NCI-H2107 treated with DMSO at 0.1 percent for 48 hours (cell line): Measurements from ENCODE around the gene PLK3.
"Not testable (repeated sequence)": the region's sequence is repeated elsewhere in the genome, so short reads cannot be mapped to it uniquely, and the experiment has no call there.

ENCODE experiments used
- DNase-seq: peaks from one replicate; lab custom pipeline; 2025; ENCODE audit not compliant: unreplicated experiment; lab: John Stamatoyannopoulos, UW

Gene PLK3

GRCh38 chr1:44827197-44828002 is 27.2 kb downstream of the PLK3 start:
- no peak for DNase-seq

GRCh38 chr1:44828003-44828651 is 27.9 kb downstream of the PLK3 start:
- no peak for DNase-seq

- no peak for DNase-seq
Measured at GRCh38 chr1:44828841-44829440, 28.8 kb downstream of the PLK3 start.

DNA sequence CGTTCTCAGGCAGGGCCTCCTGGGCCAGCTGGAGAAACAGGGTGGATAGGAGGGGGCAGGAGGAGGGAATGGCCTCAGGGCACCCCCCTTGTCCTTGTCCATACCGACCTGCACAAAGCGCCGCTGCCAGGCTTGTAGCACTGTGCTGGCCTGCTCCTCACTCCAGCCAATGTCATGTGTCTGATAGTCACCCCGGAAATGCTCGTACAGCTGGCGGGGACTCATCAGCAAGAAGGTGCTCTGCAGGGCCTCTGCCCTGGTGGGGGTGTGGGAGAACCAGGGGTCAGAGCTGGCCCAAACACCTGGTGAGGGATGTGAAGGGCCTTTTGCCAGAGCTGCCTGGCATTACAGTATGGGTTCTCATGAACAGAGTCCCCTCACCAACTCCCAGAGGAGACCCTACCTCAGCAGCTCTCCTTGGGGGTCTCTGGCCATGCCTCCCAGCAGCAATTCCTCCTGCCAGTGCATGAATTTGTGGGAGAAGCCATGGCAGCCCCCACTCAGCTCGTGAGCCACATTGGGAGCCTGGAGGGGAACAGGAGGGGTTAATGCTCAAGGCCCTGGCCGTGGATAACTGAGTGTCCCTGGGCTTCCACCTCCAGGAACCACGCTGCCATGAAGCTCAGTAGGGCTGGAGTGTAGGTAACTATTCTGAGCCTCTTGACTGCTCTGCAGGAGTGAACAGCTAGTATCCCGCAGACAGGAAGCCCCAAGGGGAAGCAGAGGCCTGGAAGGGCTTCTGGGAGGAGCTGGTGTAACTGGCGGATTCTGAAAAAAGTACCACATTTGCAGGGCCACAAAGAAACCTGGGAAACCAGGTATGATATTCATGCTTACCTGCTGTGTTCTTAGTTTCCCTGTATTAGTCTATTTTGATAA is 29.6 kb downstream of the PLK3 start:
- no peak for DNase-seq

DNA sequence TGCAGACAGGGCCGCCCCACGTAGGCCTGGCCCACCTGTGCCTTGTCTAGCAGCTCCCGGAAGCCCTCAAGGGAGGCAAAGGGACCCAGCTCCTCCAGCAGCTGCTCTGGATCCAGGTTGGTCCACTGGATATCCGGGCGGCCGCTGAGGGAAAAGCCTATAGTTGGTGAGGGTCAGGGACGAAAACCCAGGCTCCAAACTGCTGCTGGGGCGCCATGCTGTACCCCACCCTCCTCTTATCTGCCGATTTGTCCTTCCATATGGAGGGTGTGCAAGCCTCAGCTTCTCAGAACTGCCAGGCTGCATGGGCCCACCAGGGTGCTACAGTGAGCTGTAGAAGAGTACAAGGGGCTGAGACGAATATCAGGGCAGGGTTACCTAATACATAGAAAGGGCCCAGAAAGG is 30.7 kb downstream of the PLK3 start:
- DNase-seq, result no peak

DNA sequence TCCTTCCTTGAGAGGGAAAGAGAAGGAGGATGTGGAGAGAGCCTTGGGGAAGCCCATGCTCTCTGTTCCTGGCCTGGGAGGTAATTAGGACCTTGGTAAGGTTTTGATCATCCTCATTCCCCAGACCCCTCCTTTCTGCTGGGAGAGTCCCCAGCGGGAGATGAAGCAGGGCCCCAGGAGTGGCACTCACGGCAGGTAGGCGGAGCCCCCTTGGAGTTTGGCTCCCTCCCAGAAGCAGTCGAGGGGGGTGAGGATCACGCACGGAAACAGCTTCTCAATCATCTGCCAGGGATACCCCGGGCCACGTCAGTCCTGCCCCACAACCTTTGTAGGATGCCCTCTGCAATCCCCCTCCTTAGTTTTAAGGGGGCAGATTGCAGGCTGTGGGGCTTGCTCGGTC is 31.3 kb downstream of the PLK3 start:
- no peak for DNase-seq

- DNase-seq, result no peak
Measured at GRCh38 chr1:44832056-44832705, 32.0 kb downstream of the PLK3 start.

DNA sequence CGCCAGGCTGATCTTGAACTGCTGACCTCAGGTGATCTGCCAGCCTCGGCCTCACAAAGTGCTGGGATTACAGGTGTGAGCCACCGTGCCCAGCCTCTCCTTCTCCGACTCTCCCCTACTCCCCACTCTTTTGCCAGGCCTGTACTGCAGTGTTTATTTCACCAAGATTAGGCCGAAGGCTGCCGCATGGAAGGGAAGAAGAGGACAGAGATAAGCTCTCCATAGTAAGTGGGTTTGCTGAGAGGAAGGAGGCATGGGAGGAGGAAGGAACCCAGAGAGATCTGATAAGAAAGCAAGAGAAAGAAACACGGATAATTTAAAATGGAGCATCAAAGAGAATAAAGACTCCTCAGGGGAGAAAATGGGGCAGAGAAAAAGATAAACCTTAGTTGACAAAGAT is 34.2 kb downstream of the PLK3 start:
- no peak for DNase-seq

GRCh38 chr1:44835738-44836675 is 35.8 kb downstream of the PLK3 start:
- peak; percentile 56 for DNase-seq

- DNase-seq, result not testable (repeated sequence)
Measured at GRCh38 chr1:44838294-44838693, 38.1 kb downstream of the PLK3 start.

- no peak for DNase-seq
Measured at GRCh38 chr1:44839576-44839975, 39.4 kb downstream of the PLK3 start.

- DNase-seq, result no peak
Measured at GRCh38 chr1:44842486-44842861, 42.3 kb downstream of the PLK3 start.

DNA sequence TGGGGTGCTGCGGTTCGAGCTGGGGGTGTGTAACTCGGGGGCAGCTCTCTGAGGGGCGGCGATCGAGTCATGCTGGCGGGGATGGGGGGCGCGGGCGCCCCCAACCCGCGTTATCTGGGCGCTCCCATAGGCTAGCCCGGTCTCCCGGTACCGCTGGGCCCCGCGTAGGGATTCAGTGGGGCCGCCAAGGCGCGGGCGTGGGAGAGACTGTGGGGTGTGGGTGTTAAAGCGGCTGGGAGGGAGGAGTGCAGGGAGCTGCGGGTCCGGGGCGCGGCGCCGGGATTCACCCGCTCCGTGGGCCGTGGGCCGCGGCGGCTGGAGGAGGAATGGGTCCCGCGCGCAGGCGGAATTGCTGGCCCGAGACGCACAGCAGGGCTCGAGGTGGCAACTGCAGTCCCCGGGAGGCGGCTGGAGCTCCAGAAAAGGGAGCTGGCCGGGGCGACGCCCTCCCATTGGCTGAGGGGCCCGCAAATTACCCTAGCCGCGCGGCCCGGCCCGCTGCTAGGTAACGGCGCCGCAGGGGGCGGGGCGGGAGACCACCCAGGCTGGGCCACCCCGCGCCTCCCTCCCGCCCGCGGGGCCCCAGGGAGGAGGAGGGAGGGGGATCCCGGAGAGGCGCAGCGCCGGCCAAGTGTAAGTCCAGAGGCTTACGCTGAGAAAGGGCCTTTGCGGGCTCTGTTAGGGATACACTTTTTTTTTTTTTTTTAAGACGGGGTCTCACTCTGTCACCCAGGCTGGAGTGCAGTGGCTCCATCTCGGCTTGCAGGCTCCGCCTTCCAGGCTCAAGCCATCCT is 42.9 kb downstream of the PLK3 start, which contains the start of gene PTCH2:
Gene PTCH2 (minus strand): TSS at position 392 of the 794 bp plus-strand sequence. CDS start 321 bp downstream, at position 71.
- no peak for DNase-seq

DNA sequence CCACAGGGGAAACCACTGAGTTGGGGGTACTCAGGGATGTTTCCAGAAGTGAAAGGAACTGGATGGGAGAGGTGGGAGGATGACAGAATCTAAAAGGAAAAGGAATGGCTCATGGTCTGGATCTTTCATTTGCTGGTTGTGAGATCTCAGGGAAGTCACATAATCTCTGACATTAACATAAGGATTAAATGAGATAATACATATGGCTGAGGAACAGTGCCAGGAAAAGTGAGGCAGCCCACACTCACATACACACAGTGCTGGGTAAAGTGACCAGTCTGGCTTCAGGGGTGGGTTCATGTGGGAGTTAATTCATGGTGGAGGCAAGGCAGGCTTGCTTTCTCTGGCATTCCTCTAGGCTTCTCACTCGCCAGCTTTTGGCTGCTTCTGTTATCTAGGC is 46.8 kb downstream of the PLK3 start:
- DNase-seq, result no peak

DNA sequence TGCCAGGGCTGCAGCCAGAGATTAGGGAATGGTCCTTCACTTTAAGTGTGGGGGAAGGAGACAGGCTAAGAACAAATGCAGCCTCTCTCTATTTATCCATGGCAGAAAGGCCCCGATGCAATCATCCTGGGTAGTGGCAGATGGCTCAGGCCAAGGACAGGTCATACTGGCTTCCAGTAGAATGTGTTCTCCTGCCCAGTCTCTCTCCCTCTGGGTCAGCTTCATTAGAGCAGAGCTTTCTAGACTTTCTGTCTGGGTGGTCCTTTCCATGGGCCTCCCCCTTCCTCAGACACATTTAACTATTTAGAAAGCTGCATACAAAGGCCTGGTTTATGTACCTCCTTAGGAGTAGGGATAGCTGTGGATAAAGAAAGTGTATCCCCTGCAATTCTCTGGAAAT is 47.7 kb downstream of the PLK3 start:
- no peak for DNase-seq

DNA sequence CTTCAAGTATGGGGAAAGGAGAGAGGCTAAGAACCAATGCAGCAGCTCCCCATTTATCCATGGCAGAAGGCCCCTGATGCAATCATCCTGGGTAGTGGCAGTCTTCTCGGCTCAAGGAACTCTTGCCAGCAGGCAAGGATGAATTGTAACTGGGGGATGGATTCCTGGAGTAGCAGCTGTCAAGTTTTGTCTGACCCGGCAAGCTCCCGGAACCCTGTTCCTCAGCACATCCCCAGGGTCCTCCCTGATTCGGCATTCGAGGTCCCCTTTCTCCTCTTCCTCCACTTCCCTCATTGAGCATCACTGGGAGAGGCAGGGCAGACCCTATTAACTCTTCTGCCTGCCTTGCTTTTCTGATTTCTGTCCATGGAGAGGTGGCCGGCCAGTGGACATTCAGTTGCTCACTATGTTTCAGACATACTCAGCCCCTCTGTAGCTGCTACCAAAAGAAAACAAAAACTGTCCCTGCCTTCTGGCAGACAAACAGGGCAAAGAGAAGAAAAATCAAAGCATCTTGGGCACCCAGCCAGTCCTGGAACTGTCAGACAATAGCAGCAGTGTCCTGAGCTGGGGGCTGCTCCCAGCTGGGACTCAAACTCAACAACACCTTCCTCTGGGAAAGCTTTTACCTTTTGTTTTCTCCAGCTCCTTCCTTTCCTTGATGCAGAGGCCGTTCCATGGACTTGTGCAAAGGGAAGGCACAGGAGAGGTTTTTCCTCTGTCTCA is 48.4 kb downstream of the PLK3 start:
- DNase-seq, result no peak

DNA sequence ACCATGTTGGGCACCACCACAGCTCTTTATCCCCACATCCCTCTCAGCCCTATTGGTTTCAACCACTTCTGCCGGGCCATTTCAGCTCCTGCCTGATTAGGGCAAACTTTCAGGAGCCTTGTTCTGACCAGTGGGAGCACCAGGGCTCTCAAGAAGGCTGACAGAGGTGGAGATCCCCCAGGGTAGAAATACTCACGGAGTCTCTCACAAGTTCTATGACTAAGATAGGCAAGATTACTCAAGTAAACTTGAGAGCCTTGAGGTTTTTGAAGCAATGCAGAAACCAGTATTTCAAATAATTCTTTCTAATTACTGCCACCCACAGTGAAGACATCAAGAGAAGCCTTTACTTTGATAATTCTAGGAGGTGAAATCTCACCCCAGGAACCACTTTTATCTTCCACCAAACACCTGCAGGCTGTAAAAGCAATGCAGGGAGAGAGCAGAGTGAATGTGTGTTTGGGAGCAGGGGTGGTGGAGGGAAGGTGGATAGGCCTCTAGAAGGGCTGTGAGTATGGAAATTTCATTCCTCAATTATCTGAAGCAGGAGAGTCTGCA is 49.5 kb downstream of the PLK3 start:
- DNase-seq, result no peak

- no peak for DNase-seq
Measured at GRCh38 chr1:44851308-44851707, 51.1 kb downstream of the PLK3 start.
